PC-9 (cell line): Measurements from ENCODE around the gene CDH11. TPM values are rescaled to one million over a fixed set of nuclear protein-coding genes. Genes with fewer than 3 reads are reported as not detected.

ENCODE experiments used
- Bru-seq: library from RNA; stranded (reverse); fragments of 400-500 nt; gene quantifications from one replicate; lab custom pipeline; 2021; lab: Mats Ljungman, UMichigan
- BruChase-seq, 2 experiments: library from RNA; stranded (reverse); fragments of 400-500 nt; gene quantifications; one replicate each; lab custom pipeline; 2021; lab: Mats Ljungman, UMichigan
- BruUV-seq: library from RNA; stranded (reverse); fragments of 400-500 nt; replicated peaks from 2 replicates; lab custom pipeline; 2021; lab: Mats Ljungman, UMichigan
- CTCF ChIA-PET: fragments of 300-600 bp; sonication (Branson Sonifier 250); formaldehyde crosslinking; loops from one replicate; lab custom pipeline; 2022; ENCODE audit warnings: antibody characterized with exemption; lab: Charles Lee
- POLR2A ChIA-PET: fragments of 300-600 bp; sonication (Branson Sonifier 250); formaldehyde crosslinking; loops from one replicate; lab custom pipeline; 2022; ENCODE audit warnings: antibody characterized with exemption; ENCODE audit not compliant: unreplicated experiment; lab: Charles Lee
- DNase-seq, 2 experiments: peaks; one replicate each; pipeline versions ENCODE4 v3.0.0 to v3.0.0-alpha.2; 2015 to 2022; ENCODE audit warnings: mixed read lengths in 1 of 2
- H2AFZ ChIP-seq: fragments of 200-600 bp; sonication (generic); 2 replicates; pipeline ENCODE4 v1.8.1; 2017; ENCODE audit warnings: antibody characterized with exemption
- H3F3A ChIP-seq: fragments of 200-600 bp; sonication (generic); 2 replicates; pipeline ENCODE4 v1.8.1; 2017; ENCODE audit warnings: antibody characterized with exemption, mild to moderate bottlenecking, low read depth; ENCODE audit not compliant: insufficient read depth
- H3K27ac ChIP-seq: fragments of 200-600 bp; sonication (generic); 2 replicates; pipeline ENCODE4 v1.6.1; 2016; ENCODE audit warnings: mixed run types
- H3K27me3 ChIP-seq: fragments of 200-600 bp; sonication (generic); 2 replicates; pipeline ENCODE4 v1.6.1; 2016; ENCODE audit warnings: low read depth, mixed run types; ENCODE audit not compliant: insufficient read depth
- H3K36me3 ChIP-seq: fragments of 200-600 bp; sonication (generic); 2 replicates; pipeline ENCODE4 v1.6.1; 2016; ENCODE audit warnings: low read depth, mixed run types
- H3K4me1 ChIP-seq: fragments of 200-600 bp; sonication (generic); replicated peaks from 2 replicates; pipeline ENCODE4 v1.6.1; 2016; ENCODE audit warnings: mixed run types; ENCODE audit not compliant: insufficient read depth
- H3K4me2 ChIP-seq: fragments of 200-600 bp; sonication (generic); 2 replicates; pipeline ENCODE4 v1.6.1; 2017; ENCODE audit warnings: mixed run types
- H3K4me3 ChIP-seq: fragments of 200-600 bp; sonication (generic); 2 replicates; pipeline ENCODE4 v1.6.1; 2016; ENCODE audit warnings: mixed run types
- H3K79me2 ChIP-seq: fragments of 200-600 bp; sonication (generic); 2 replicates; pipeline ENCODE4 v1.6.1; 2017; ENCODE audit warnings: low read depth, mixed run types
- H3K9me2 ChIP-seq: fragments of 200-600 bp; sonication (generic); 2 replicates; pipeline ENCODE4 v1.8.1; 2017; ENCODE audit warnings: mild to moderate bottlenecking; ENCODE audit not compliant: insufficient read depth
- H3K9me3 ChIP-seq: fragments of 200-600 bp; sonication (generic); 2 replicates; pipeline ENCODE4 v1.8.1; 2016; ENCODE audit warnings: low read depth; ENCODE audit not compliant: insufficient read depth
- H4K20me1 ChIP-seq: fragments of 200-600 bp; sonication (generic); 2 replicates; pipeline ENCODE4 v1.8.1; 2017; ENCODE audit not compliant: insufficient read depth
- EZH2 ChIP-seq: fragments of 200-600 bp; sonication (generic); IDR thresholded peaks from 2 replicates; pipeline ENCODE4 v1.8.0; 2017; ENCODE audit warnings: antibody characterized with exemption, low read depth
- intact Hi-C: fragments of 100-400 bp; cut with micrococcal nuclease; formaldehyde crosslinking; loops from one replicate; pipeline ENCODE4 v1.10.0; 2022; ENCODE audit not compliant: unreplicated experiment
- long read RNA-seq: library from polyadenylated mRNA; stranded (forward); transcript quantifications from one replicate; pipeline ENCODE4 v2.0.0, GENCODE V29; 2022
- total RNA-seq: library from RNA; stranded (reverse); gene quantifications from 2 replicates; pipeline ENCODE4 v1.2.3, GENCODE V29; 2021
- TF ChIP-seq, protein P1 (sequence below): fragments of 200-600 bp; sonication (generic); conservative IDR thresholded peaks from 2 replicates; pipeline ENCODE4 v1.6.1; 2017; ENCODE audit warnings: mixed run types, antibody characterized with exemption, mild to moderate bottlenecking, moderate library complexity

The CDH11 gene, protein sequence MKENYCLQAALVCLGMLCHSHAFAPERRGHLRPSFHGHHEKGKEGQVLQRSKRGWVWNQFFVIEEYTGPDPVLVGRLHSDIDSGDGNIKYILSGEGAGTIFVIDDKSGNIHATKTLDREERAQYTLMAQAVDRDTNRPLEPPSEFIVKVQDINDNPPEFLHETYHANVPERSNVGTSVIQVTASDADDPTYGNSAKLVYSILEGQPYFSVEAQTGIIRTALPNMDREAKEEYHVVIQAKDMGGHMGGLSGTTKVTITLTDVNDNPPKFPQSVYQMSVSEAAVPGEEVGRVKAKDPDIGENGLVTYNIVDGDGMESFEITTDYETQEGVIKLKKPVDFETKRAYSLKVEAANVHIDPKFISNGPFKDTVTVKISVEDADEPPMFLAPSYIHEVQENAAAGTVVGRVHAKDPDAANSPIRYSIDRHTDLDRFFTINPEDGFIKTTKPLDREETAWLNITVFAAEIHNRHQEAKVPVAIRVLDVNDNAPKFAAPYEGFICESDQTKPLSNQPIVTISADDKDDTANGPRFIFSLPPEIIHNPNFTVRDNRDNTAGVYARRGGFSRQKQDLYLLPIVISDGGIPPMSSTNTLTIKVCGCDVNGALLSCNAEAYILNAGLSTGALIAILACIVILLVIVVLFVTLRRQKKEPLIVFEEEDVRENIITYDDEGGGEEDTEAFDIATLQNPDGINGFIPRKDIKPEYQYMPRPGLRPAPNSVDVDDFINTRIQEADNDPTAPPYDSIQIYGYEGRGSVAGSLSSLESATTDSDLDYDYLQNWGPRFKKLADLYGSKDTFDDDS
- total RNA-seq, result not detected in 2 replicates
- not detected for Bru-seq, nascent RNA
- not detected for BruChase-seq, experiment 1, labeled RNA remaining after a 2-hour chase
- not detected for BruChase-seq, experiment 2, labeled RNA remaining after a 6-hour chase
- long read RNA-seq, result 0 reads

DNA sequence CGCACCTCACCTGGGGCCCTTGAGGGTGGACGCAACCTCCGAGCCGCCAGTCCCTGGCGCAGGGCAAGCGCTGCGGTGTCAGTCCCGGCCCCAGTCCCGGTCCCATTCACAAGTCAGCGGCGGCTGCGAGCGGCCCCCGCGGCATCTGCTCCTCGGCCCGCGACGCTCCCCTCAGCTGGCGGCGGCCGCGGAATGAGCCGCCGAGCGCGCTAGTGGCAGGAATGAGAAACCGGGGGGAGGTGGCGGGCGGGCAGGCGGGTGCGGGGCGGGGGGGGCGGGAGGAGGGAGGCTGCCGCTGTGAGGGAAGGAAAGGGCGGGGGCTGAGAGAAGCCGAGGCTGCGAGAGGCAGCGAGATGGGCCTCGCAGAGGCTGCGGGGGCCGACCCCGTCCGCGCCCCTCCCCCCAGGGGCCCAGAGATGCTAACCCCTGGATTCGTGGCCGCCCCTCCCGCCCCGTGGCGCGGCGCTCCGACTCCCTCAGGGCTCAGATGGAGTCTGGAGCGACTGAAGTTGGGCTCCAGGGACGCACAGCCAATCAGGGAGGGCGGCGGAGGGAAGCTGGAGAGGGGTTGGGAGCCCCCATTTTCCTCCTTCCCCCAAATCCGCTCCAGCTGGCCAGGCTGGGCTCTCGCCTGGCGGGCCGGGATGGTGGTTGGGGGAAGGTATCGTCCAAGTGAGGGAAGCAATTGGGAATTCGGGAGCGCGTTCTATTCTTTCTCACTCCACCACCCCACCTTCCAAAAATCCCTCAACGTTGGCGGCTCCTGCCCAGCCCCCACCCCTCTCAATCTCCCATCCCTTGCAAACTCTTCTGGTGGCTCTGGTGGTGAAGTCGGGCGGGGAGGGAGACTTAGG, at the start of gene CDH11:
CDH11 (minus strand) TSS at position 194 of the 854 bp plus-strand sequence. CDS start 117,194 bp downstream, outside the sequence.
- Histone ChIP-seq H4K20me1 (no peaks in the 10 kb centered on the region), H3K4me1 (no peaks in the 10 kb centered on the region), H3K9me3 (no peaks in the 10 kb centered on the region), H3K36me3 (no peaks in the 10 kb centered on the region), H3K4me2 (no peak within 1 kb of the TSS), H3K27me3 (no peaks in the 10 kb centered on the region), H3K79me2 (no peaks in the 10 kb centered on the region), H3K27ac (no peak within 1 kb of the TSS), H2AFZ (no peak within 1 kb of the TSS), H3F3A (no peaks in the 10 kb centered on the region), H3K9me2 (no peaks in the 10 kb centered on the region; the same call in 1 of the 2 replicates), H3K4me3 (no peak within 1 kb of the TSS)
- no TSS peak for BruUV-seq
- ChIA-PET CTCF (no interaction called here), POLR2A (no interaction called here)
- intact Hi-C loops, result no loop called here
- no peak for TF ChIP-seq EZH2
- TF ChIP-seq, protein P1, sequence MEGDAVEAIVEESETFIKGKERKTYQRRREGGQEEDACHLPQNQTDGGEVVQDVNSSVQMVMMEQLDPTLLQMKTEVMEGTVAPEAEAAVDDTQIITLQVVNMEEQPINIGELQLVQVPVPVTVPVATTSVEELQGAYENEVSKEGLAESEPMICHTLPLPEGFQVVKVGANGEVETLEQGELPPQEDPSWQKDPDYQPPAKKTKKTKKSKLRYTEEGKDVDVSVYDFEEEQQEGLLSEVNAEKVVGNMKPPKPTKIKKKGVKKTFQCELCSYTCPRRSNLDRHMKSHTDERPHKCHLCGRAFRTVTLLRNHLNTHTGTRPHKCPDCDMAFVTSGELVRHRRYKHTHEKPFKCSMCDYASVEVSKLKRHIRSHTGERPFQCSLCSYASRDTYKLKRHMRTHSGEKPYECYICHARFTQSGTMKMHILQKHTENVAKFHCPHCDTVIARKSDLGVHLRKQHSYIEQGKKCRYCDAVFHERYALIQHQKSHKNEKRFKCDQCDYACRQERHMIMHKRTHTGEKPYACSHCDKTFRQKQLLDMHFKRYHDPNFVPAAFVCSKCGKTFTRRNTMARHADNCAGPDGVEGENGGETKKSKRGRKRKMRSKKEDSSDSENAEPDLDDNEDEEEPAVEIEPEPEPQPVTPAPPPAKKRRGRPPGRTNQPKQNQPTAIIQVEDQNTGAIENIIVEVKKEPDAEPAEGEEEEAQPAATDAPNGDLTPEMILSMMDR, result no peak
- DNase-seq, result no peak

DNA sequence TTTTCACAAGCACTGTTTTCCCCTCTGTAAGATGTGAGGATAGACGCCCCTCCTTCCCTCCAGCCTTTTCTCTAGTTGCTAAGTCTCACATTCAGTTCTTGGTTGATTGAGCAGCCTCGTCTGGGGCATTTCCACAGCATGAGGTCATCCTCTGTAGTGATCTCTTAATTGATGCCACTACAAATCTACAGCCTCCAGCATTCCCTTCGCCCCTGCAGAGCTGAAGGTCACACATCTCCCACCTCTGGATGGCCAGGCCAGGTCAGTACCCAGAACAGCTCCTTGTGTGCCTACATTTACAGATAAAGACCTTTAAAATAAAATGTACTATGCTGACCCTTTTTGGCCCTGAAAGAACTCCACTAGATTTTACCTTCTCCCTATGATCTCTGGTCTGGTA, 32.5 kb upstream of the CDH11 start:
- Histone ChIP-seq H3K27me3 (no peaks in the 10 kb centered on the region), H3K9me3 (no peaks in the 10 kb centered on the region), H3K27ac (no peak overlapping the region), H3K9me2 (no peaks in the 10 kb centered on the region), H4K20me1 (no peaks in the 10 kb centered on the region), H3K4me1 (no peaks in the 10 kb centered on the region), H3K4me3 (no peak overlapping the region), H3F3A (no peaks in the 10 kb centered on the region), H3K36me3 (no peaks in the 10 kb centered on the region), H2AFZ (no peak overlapping the region), H3K79me2 (no peaks in the 10 kb centered on the region), H3K4me2 (no peak overlapping the region)
- no TSS peak for BruUV-seq
- CTCF ChIA-PET, result no interaction called here
- TF ChIP-seq EZH2, result no peak
- TF ChIP-seq, protein P1, result no peak
- DNase-seq, result no peak
- intact Hi-C loops, result no loop called here
- POLR2A ChIA-PET, result no interaction called here
